IgD-negative memory B cell (primary cell): ENCODE data around the gene RNF128. TPM values are rescaled to one million over a fixed set of nuclear protein-coding genes. Genes with fewer than 3 reads are reported as not detected.
"Not testable (repeated sequence)": the region's sequence is repeated elsewhere in the genome, so short reads cannot be mapped to it uniquely, and the experiment has no call there.

Experiments
- H3K27ac Mint-ChIP-seq, 3 donors: one replicate each; pipeline ENCODE4 v1.8.0; 2020 to 2022; ENCODE audit warnings: mild to moderate bottlenecking in 3 of 3, mixed read lengths in 3 of 3, moderate library complexity in 1 of 3
- H3K27me3 Mint-ChIP-seq: one replicate; pipeline ENCODE4 v1.8.0; 2021; ENCODE audit warnings: mixed read lengths
- H3K36me3 Mint-ChIP-seq: one replicate; pipeline ENCODE4 v1.8.0; 2020; ENCODE audit warnings: mild to moderate bottlenecking, mixed read lengths
- H3K4me1 Mint-ChIP-seq, 3 donors: one replicate each; pipeline ENCODE4 v1.8.0; 2020 to 2022; ENCODE audit warnings: mixed read lengths in 3 of 3, mild to moderate bottlenecking in 1 of 3
- H3K4me3 Mint-ChIP-seq, 4 donors: one replicate each; pipeline ENCODE4 v1.8.0; 2020 to 2022; ENCODE audit warnings: mild to moderate bottlenecking in 4 of 4, mixed read lengths in 4 of 4, moderate library complexity in 3 of 4
- H3K9me3 Mint-ChIP-seq, 3 donors: one replicate each; pipeline ENCODE4 v1.8.0; 2020 to 2021; ENCODE audit warnings: mixed read lengths in 3 of 3, mild to moderate bottlenecking in 1 of 3
- polyA plus RNA-seq: library from polyadenylated mRNA; unstranded; fragments of 300-500 nt; fragmentation: Illumina TruSeq; gene quantifications from one replicate; pipeline ENCODE4 v1.2.3, GENCODE V29; 2021

Gene RNF128
- polyA plus RNA-seq, 1 donor from 2014 or later = not detected

GRCh38 chrX:106802063-106802387 is 75.5 kb downstream of the RNF128 start:
- Mint-ChIP-seq H3K36me3 (no peaks in the 10 kb centered on the region), H3K9me3 (no peaks in the 10 kb centered on the region), H3K4me1 (peaks cover 4 to 10% (median 7%) of the 10 kb centered on the region in 3 donors), H3K4me3 (peak overlapping the region; percentile 85 to 96 (median 93)), H3K27me3 (peaks cover 11% of the 10 kb centered on the region), H3K27ac (no peak overlapping the region)

- Mint-ChIP-seq H3K27ac (peak within 1 kb of the TSS in 1 of 3 donors; percentile 69), H3K27me3 (peaks cover 11% of the 10 kb centered on the region)
Observed at GRCh38 chrX:106802388-106803275, 76.1 kb downstream of the RNF128 start, which contains the start of gene TBC1D8B. TBC1D8B (plus strand) TSS chrX:106802673; CDS start chrX:106802854, 181 bp downstream.

GRCh38 chrX:106811131-106811910 is 84.8 kb downstream of the RNF128 start:
- Mint-ChIP-seq H3K4me3 (no peak overlapping the region), H3K27ac (no peak overlapping the region), H3K9me3 (peaks cover 0 to 2% (median 0%) of the 10 kb centered on the region in 3 donors), H3K27me3 (peaks cover 3% of the 10 kb centered on the region), H3K4me1 (peaks cover 0 to 1% (median 0%) of the 10 kb centered on the region in 3 donors), H3K36me3 (peaks cover 2% of the 10 kb centered on the region)

More at GRCh38 chrX:106802388-106803275, 76.1 kb downstream of the RNF128 start, which contains the start of gene TBC1D8B:
- H3K4me3 Mint-ChIP-seq = peak within 1 kb of the TSS; percentile 85 to 96 (median 93)
- H3K9me3 Mint-ChIP-seq = no peaks in the 10 kb centered on the region
- no peaks in the 10 kb centered on the region for H3K36me3 Mint-ChIP-seq
- H3K4me1 Mint-ChIP-seq = peaks cover 4 to 10% (median 7%) of the 10 kb centered on the region in 3 donors

- not testable (repeated sequence) for H3K4me3 Mint-ChIP-seq, H3K36me3 Mint-ChIP-seq, H3K27me3 Mint-ChIP-seq, H3K9me3 Mint-ChIP-seq, H3K27ac Mint-ChIP-seq, H3K4me1 Mint-ChIP-seq
Observed at GRCh38 chrX:106812930-106813329, 86.4 kb downstream of the RNF128 start.

GRCh38 chrX:106814093-106814492 is 87.6 kb downstream of the RNF128 start:
- H3K36me3 Mint-ChIP-seq, H3K27ac Mint-ChIP-seq, H3K9me3 Mint-ChIP-seq, H3K4me3 Mint-ChIP-seq, H3K4me1 Mint-ChIP-seq, H3K27me3 Mint-ChIP-seq: not testable (repeated sequence)

Other genes with a start within 250 kb of the RNF128 start
- gene RADX, start 114.7 kb upstream of the RNF128 start, polyA plus RNA-seq = 1.9 TPM
- 0.51 TPM for gene TBC1D8B, start 76.0 kb downstream of the RNF128 start, polyA plus RNA-seq
- gene RIPPLY1, start 176.6 kb downstream of the RNF128 start, polyA plus RNA-seq = not detected
- not detected for gene CLDN2, start 193.7 kb downstream of the RNF128 start, polyA plus RNA-seq